Gastrocnemius medialis (tissue), 4 donors: ENCODE data around the gene KLHL29. TPM values are rescaled to one million over a fixed set of nuclear protein-coding genes. Genes with fewer than 3 reads are reported as not detected.

Source experiments
- ATAC-seq, 2 donors: fragments of 150-250 bp; one replicate each; pipeline ENCODE4 v1.9.1; 2016
- DNase-seq, 2 donors: peaks; one replicate each; pipeline ENCODE4 v3.0.0-alpha.2; 2019
- H3K27ac ChIP-seq, 4 donors: fragments of 200-600 bp; sonication (generic); 1 replicate in 1 of 4; 2 replicates in 3 of 4; pipeline ENCODE4 v1.5.1; 2016 to 2018; ENCODE audit warnings: mild to moderate bottlenecking in 2 of 4, moderate library complexity in 1 of 4
- H3K27me3 ChIP-seq, 3 donors: fragments of 200-600 bp; sonication (generic) in 2 of 3; 1 replicate in 1 of 3; 2 replicates in 2 of 3; pipeline versions ENCODE4 v1.5.1 to v1.6.0; 2016 to 2019; ENCODE audit warnings: mild to moderate bottlenecking in 1 of 3, moderate library complexity in 1 of 3
- H3K36me3 ChIP-seq, 2 donors: fragments of 200-600 bp; sonication (generic) in 1 of 2; one replicate each; pipeline ENCODE4 v1.5.1; 2017 to 2018
- H3K4me1 ChIP-seq, 2 donors: fragments of 200-600 bp; sonication (generic) in 1 of 2; one replicate each; pipeline ENCODE4 v1.5.1; 2016 to 2017; ENCODE audit warnings: mild to moderate bottlenecking in 2 of 2
- H3K4me3 ChIP-seq, 4 donors: fragments of 200-600 bp; sonication (generic) in 3 of 4; 1 replicate in 1 of 4; 2 replicates in 3 of 4; pipeline ENCODE4 v1.5.1; 2016 to 2019; ENCODE audit warnings: mild to moderate bottlenecking in 2 of 4
- H3K9me3 ChIP-seq, 3 donors: fragments of 200-600 bp; sonication (generic) in 2 of 3; 1 replicate in 1 of 3; 2 replicates in 2 of 3; pipeline ENCODE4 v1.5.1; 2016 to 2019
- POLR2A ChIP-seq, 2 donors: fragments of 450-650 bp; IDR thresholded peaks; one replicate each; pipeline ENCODE4 v1.6.1; 2017; ENCODE audit warnings: antibody characterized with exemption in 2 of 2, mild to moderate bottlenecking in 2 of 2, moderate library complexity in 2 of 2
- in situ Hi-C, 4 donors: fragments of 200-750 bp; cut with MboI; loops; one replicate each; pipeline versions ENCODE4 v1.15.0 to v1.8.0; 2017; ENCODE audit warnings: low sequenced_read_pairs in 4 of 4
- intact Hi-C: fragments of 100-400 bp; cut with DNase I; formaldehyde crosslinking; loops from one replicate; pipeline ENCODE4 v1.15.1; 2023; ENCODE audit warnings: low total_unique reads
- total RNA-seq, 4 donors: library from RNA; depleted of rRNA; stranded (reverse); fragments of >200 nt; gene quantifications; one replicate each; pipeline versions ENCODE4 v1.1.0 to v1.2.3, GENCODE V29; 2016
- TF ChIP-seq, protein P1 (sequence below), 5 experiments: fragments of 450-650 bp in 3 of 5; fragments of 200-600 bp in 2 of 5; sonication (generic) in 2 of 5; IDR thresholded peaks in 4 of 5; conservative IDR thresholded peaks in 1 of 5; 1 replicate in 4 of 5; 2 replicates in 1 of 5; pipeline ENCODE4 v1.5.1; 2016 to 2019; ENCODE audit warnings: antibody characterized with exemption in 5 of 5, mild to moderate bottlenecking in 3 of 5, moderate library complexity in 3 of 5

The KLHL29 gene
- total RNA-seq, 4 donors from 2014 or later = 4.3 to 24.9 (median 8.7) TPM

- Histone ChIP-seq H3K9me3 (no peaks in the 10 kb centered on the region), H3K4me1 (peaks cover 7 to 13% of the 10 kb centered on the region in 2 donors), H3K4me3 (peak overlapping the region; percentile 67 to 77 (median 74)), H3K27ac (peak overlapping the region in 1 of 4 donors; percentile 62), H3K36me3 (no peaks in the 10 kb centered on the region), H3K27me3 (peaks cover 5 to 29% (median 14%) of the 10 kb centered on the region in 3 donors)
- intact Hi-C loops (loop anchor here (5.0 to 10.0 kb wide), 2 partner anchors 178 to 370 kb away; no protein-coding TSS in a partner anchor), in situ Hi-C loops (loop anchor here in 1 of 4 donors (25.0 kb wide), 1 partner anchor 375 kb away; no protein-coding TSS in a partner anchor)
- DNase-seq (no peak), ATAC-seq (no peak)
- no peak for TF ChIP-seq POLR2A (IDR thresholded peaks at IDR 0.05)
- TF ChIP-seq, protein P1, sequence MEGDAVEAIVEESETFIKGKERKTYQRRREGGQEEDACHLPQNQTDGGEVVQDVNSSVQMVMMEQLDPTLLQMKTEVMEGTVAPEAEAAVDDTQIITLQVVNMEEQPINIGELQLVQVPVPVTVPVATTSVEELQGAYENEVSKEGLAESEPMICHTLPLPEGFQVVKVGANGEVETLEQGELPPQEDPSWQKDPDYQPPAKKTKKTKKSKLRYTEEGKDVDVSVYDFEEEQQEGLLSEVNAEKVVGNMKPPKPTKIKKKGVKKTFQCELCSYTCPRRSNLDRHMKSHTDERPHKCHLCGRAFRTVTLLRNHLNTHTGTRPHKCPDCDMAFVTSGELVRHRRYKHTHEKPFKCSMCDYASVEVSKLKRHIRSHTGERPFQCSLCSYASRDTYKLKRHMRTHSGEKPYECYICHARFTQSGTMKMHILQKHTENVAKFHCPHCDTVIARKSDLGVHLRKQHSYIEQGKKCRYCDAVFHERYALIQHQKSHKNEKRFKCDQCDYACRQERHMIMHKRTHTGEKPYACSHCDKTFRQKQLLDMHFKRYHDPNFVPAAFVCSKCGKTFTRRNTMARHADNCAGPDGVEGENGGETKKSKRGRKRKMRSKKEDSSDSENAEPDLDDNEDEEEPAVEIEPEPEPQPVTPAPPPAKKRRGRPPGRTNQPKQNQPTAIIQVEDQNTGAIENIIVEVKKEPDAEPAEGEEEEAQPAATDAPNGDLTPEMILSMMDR (IDR thresholded peaks at IDR 0.05 in 4 of 5, conservative IDR thresholded peaks at IDR 0.05 in 1 of 5) = no peak
Measured at GRCh38 chr2:23387221-23387550, 2.2 kb downstream of the KLHL29 start.

DNA sequence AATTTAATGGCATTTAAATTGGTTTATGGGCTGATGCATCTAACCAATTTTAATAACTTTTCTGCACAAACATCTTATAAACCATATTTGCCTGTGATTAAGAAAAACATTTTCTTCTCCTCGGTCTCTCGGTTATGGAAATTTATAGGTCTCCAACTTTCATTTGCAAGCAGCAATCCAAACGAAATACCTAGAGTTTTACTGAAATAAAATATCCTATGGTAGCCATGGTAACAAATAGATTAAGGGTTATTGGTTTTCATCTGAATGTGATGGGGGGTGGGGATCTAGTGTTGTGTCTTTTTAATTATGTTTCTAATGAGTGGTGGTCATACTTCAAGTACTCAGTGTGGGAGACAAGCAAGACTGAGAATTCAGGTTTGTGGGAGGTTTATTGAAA, 2.9 kb downstream of the KLHL29 start:
- in situ Hi-C loops = loop anchor here in 1 of 4 donors (25.0 kb wide), 1 partner anchor 374 kb away; no protein-coding TSS in a partner anchor
- Histone ChIP-seq H3K27me3 (peaks cover 5 to 29% (median 14%) of the 10 kb centered on the region in 3 donors), H3K4me3 (no peak overlapping the region), H3K36me3 (no peaks in the 10 kb centered on the region), H3K4me1 (peaks cover 7 to 13% of the 10 kb centered on the region in 2 donors), H3K27ac (no peak overlapping the region), H3K9me3 (no peaks in the 10 kb centered on the region)
- no peak for ATAC-seq
- intact Hi-C loops = loop anchor here (5.0 to 10.0 kb wide), 2 partner anchors 177 to 369 kb away; no protein-coding TSS in a partner anchor
- no peak for TF ChIP-seq POLR2A (IDR thresholded peaks at IDR 0.05)
- TF ChIP-seq, protein P1 (IDR thresholded peaks at IDR 0.05 in 4 of 5, conservative IDR thresholded peaks at IDR 0.05 in 1 of 5) = no peak
- no peak for DNase-seq

- Histone ChIP-seq H3K27me3 (peaks cover 5 to 29% (median 14%) of the 10 kb centered on the region in 3 donors), H3K4me1 (peaks cover 7 to 13% of the 10 kb centered on the region in 2 donors), H3K4me3 (no peak overlapping the region), H3K36me3 (no peaks in the 10 kb centered on the region), H3K27ac (no peak overlapping the region), H3K9me3 (no peaks in the 10 kb centered on the region)
- intact Hi-C loops (loop anchor here (5.0 to 10.0 kb wide), 2 partner anchors 177 to 369 kb away; no protein-coding TSS in a partner anchor), in situ Hi-C loops (loop anchor here in 1 of 4 donors (25.0 kb wide), 1 partner anchor 374 kb away; no protein-coding TSS in a partner anchor)
- TF ChIP-seq, protein P1 (IDR thresholded peaks at IDR 0.05 in 4 of 5, conservative IDR thresholded peaks at IDR 0.05 in 1 of 5) = no peak
- TF ChIP-seq POLR2A (IDR thresholded peaks at IDR 0.05) = no peak
- DNase-seq (no peak), ATAC-seq (no peak)
Measured at GRCh38 chr2:23388294-23388693, 3.3 kb downstream of the KLHL29 start.

DNA sequence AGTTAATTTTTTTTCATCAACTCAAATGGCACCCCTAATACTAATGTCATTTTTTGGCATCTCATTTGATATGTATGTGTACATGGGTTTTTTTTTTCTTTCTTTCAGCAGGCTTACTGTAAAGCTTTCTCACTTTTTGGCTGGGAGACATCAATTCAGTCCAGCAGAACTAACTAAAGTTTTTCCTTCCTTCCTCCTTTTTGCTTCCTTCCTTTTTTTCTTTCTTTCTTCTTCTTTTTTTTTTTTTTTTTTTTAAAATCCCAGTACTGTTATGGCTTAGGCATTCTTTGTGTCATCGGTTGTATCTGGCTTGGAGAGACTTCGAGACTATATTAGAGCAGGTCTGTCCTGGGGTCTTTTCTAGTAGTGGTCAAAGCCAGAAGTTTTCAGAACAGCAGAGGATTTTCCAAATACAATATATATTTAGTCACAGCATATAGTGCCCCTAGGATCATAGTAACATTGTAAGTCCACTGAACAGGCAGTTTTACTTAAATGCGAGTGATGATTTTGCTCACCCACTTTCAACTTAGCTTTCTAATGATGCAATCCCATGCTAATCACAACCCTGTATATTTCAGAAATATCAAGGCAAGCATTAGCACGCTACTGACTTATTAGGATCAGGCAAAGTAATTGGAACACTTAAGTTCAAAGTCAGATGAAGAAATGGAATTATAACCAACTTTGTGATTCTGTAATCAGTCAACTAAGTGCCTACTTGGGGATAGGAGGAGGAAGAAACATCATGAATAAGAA, 4.0 kb downstream of the KLHL29 start:
- no peak for DNase-seq
- in situ Hi-C loops = loop anchor here in 1 of 4 donors (25.0 kb wide), 1 partner anchor 373 kb away; no protein-coding TSS in a partner anchor

More for the DNA sequence above, 4.0 kb downstream of the KLHL29 start:
- Histone ChIP-seq H3K4me1 (peaks cover 7 to 13% of the 10 kb centered on the region in 2 donors), H3K36me3 (no peaks in the 10 kb centered on the region), H3K9me3 (no peaks in the 10 kb centered on the region), H3K4me3 (no peak overlapping the region), H3K27ac (no peak overlapping the region), H3K27me3 (peaks cover 5 to 29% (median 14%) of the 10 kb centered on the region in 3 donors)
- ATAC-seq = no peak
- TF ChIP-seq, protein P1 (IDR thresholded peaks at IDR 0.05 in 4 of 5, conservative IDR thresholded peaks at IDR 0.05 in 1 of 5) = no peak
- no peak for TF ChIP-seq POLR2A (IDR thresholded peaks at IDR 0.05)
- intact Hi-C loops = loop anchor here (5.0 to 10.0 kb wide), 2 partner anchors 176 to 368 kb away; no protein-coding TSS in a partner anchor
